ENCODE results near the gene TEX38. TPM values are rescaled to one million over a fixed set of nuclear protein-coding genes. Genes with fewer than 3 reads are reported as not detected.

TEX38 gene
- total RNA-seq, 1 donor from 2014 or later: not detected

DNA sequence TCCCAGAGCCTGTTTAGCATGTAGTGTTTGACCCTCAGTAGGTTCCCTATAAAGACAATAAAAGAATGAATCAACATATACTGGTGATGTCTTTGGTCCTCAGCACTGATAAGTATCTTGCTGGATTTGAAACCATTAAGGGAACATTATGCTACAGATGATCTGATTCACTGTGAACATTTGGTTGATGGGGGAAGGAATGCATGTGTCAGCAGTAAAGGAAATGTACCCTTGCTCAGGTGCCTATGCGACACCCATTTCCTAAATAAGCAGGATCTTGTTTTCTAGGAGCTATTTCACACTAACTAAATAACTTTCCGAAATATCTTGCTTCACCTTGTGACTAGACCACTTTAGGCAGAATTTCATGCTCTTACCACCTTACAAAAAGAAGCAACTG lies 13.0 kb downstream of the TEX38 start:
- no peak for ATAC-seq
- no peak overlapping the region for H3K4me3 ChIP-seq
- peaks cover 97% of the 10 kb centered on the region for H3K36me3 ChIP-seq
- intact Hi-C loops (cut with DNase I): no loop called here
- H3K27ac ChIP-seq: no peak overlapping the region
- no peaks in the 10 kb centered on the region for H3K27me3 ChIP-seq (ENCODE audit: low read depth)
- TF ChIP-seq, protein P1, sequence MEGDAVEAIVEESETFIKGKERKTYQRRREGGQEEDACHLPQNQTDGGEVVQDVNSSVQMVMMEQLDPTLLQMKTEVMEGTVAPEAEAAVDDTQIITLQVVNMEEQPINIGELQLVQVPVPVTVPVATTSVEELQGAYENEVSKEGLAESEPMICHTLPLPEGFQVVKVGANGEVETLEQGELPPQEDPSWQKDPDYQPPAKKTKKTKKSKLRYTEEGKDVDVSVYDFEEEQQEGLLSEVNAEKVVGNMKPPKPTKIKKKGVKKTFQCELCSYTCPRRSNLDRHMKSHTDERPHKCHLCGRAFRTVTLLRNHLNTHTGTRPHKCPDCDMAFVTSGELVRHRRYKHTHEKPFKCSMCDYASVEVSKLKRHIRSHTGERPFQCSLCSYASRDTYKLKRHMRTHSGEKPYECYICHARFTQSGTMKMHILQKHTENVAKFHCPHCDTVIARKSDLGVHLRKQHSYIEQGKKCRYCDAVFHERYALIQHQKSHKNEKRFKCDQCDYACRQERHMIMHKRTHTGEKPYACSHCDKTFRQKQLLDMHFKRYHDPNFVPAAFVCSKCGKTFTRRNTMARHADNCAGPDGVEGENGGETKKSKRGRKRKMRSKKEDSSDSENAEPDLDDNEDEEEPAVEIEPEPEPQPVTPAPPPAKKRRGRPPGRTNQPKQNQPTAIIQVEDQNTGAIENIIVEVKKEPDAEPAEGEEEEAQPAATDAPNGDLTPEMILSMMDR (IDR thresholded peaks at IDR 0.05): no peak
- DNase-seq: no peak
- H3K4me1 ChIP-seq: peaks cover 28% of the 10 kb centered on the region
- H3K9me3 ChIP-seq: no peaks in the 10 kb centered on the region

DNA sequence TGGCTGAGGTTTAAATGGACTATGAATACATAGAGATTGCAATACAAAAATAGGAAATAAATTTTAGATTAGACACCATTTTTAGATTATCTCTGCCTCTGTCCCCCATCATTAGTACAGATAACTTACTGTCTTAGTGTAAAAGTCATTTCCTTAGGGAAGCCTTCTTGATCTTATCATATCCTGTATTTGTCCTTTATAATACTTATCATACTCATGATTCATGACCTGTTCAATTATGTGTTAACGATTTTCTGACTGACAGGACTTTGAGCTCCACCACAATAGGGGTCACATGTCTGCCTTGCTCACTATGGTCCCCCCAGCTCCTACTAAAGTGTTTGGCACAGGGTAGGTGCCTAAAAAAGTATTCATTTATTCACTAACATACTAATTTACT lies 14.6 kb downstream of the TEX38 start:
- no peak overlapping the region for H3K27ac ChIP-seq
- intact Hi-C loops (cut with DNase I): no loop called here

DNA sequence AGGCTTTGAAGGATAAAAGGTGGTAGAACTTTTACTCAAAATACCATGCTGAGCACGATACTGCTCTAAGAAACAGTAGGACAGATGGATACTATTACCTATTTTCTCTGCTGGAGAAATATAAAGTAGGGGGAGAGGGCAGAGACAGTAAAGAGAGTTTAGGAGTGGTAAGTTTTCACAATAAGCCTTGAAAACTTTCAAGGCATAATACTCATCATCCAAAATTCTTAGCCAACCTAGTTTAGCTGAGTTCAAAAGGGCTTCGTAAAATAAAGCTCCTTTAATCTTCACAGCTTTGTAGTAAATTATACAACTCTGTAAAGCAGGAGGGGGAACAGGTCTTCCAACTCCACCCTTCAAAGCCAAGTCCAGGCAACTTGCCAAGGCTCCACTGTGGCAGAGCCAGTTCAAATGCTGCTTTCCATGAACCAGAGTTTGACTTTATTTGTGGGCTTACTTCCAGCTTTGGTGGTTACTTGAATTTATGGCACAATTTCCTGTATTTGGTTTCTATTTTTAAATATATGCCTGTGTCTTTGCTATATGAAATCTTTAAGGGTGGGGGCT lies 15.5 kb downstream of the TEX38 start:
- peak; percentile 73 to 82 for ATAC-seq
- Histone ChIP-seq H3K4me1 (peaks cover 17% of the 10 kb centered on the region), H3K9me3 (no peaks in the 10 kb centered on the region), H3K4me3 (no peak overlapping the region), H3K27ac (peak overlapping the region; percentile 13), H3K36me3 (peaks cover 97% of the 10 kb centered on the region), H3K27me3 (ENCODE audit: low read depth) (no peaks in the 10 kb centered on the region)
- DNase-seq: peak; percentile 85
- intact Hi-C loops (cut with DNase I): no loop called here
- TF ChIP-seq, protein P1 (IDR thresholded peaks at IDR 0.05): no peak

More for the DNA sequence above, 14.6 kb downstream of the TEX38 start:
- Histone ChIP-seq H3K4me1 (peaks cover 20% of the 10 kb centered on the region), H3K36me3 (peaks cover 97% of the 10 kb centered on the region), H3K9me3 (no peaks in the 10 kb centered on the region), H3K4me3 (no peak overlapping the region), H3K27me3 (ENCODE audit: low read depth) (no peaks in the 10 kb centered on the region)
- TF ChIP-seq, protein P1 (IDR thresholded peaks at IDR 0.05): no peak
- DNase-seq (no peak), ATAC-seq (no peak)

GRCh38 chr1:46687921-46688509 lies 16.4 kb downstream of the TEX38 start:
- Histone ChIP-seq H3K27ac (no peak overlapping the region), H3K36me3 (peaks cover 90% of the 10 kb centered on the region), H3K4me1 (peaks cover 17% of the 10 kb centered on the region)

DNA sequence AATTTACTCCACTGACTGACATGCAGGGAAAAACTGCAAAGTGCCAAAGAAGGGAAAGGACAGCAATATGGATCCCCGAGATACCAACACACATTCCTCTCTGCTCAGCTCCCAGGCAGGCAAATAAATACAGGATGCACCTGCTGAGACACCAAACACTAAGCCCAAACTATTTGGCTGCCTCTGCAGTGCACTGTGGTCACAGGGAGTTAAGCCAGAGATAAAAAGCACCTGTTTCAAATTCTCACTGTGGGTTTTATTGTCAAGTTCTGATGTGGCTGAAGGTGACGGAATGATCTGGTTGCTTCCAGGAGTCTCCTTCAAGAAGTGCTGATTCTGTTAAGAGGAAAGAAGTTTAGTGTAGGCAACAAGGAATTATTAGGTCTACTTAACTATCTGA lies 17.7 kb downstream of the TEX38 start:
- no peak for ATAC-seq
- peaks cover 17% of the 10 kb centered on the region for H3K4me1 ChIP-seq
- intact Hi-C loops (cut with DNase I): no loop called here
- TF ChIP-seq, protein P1 (IDR thresholded peaks at IDR 0.05): no peak
- H3K27me3 ChIP-seq (ENCODE audit: low read depth): no peaks in the 10 kb centered on the region
- peaks cover 77% of the 10 kb centered on the region for H3K36me3 ChIP-seq
- no peak overlapping the region for H3K4me3 ChIP-seq
- no peaks in the 10 kb centered on the region for H3K9me3 ChIP-seq
- no peak overlapping the region for H3K27ac ChIP-seq
- DNase-seq: no peak

More at GRCh38 chr1:46687921-46688509, 16.4 kb downstream of the TEX38 start:
- Histone ChIP-seq H3K27me3 (ENCODE audit: low read depth) (no peaks in the 10 kb centered on the region), H3K9me3 (no peaks in the 10 kb centered on the region), H3K4me3 (no peak overlapping the region)
- TF ChIP-seq, protein P1 (IDR thresholded peaks at IDR 0.05): no peak
- no peak for ATAC-seq
- intact Hi-C loops (cut with DNase I): no loop called here
- DNase-seq: no peak
